ENCODE results near the gene ARHGAP25. TPM values are rescaled to one million over a fixed set of nuclear protein-coding genes. Genes with fewer than 3 reads are reported as not detected.

The ARHGAP25 gene
- total and polyA plus RNA-seq, 2 experiments from 2014 or later: 1.9 to 2.0 TPM

- TF ChIP-seq ZNF114 (CRISPR knock-in tag; IDR thresholded peaks at IDR 0.05) (no peak), EZH2phosphoT487 (IDR thresholded peaks at IDR 0.05; ENCODE audit: unreplicated experiment) (no peak), NANOG (IDR thresholded peaks at IDR 0.05; ENCODE audit: borderline replicate concordance) (no peak), JUNB (IDR thresholded peaks at IDR 0.05; ENCODE audit: unreplicated experiment) (no peak)
Measured at GRCh38 chr2:68710756-68711155, 23.9 kb upstream of the ARHGAP25 start (continued).

- Histone ChIP-seq H3F3A (replicated peaks; ENCODE audit: low read depth) (no peaks in the 10 kb centered on the region), H3K27ac (ENCODE audit: low read depth) (no peak overlapping the region), H3K36me3 (ENCODE audit: insufficient read depth) (no peaks in the 10 kb centered on the region), H3K27me3 (ENCODE audit: insufficient read depth) (no peaks in the 10 kb centered on the region), H3K79me2 (replicated peaks; ENCODE audit: insufficient read depth) (no peaks in the 10 kb centered on the region), H3K4me1 (ENCODE audit: insufficient read depth) (no peaks in the 10 kb centered on the region), H3K4me2 (no peak overlapping the region), H2AFZ (peak overlapping the region; percentile 90), H3K9me2 (ENCODE audit: insufficient read depth) (peaks cover 4% of the 10 kb centered on the region; the same call in 1 of the 2 replicates), H3K4me3 (no peak overlapping the region), H4K20me1 (replicated peaks; ENCODE audit: insufficient read depth) (no peaks in the 10 kb centered on the region)
- Mint-ChIP-seq H3K4me3 (no peak overlapping the region), H3K9me3 (no peaks in the 10 kb centered on the region), H3K27ac (no peak overlapping the region), H3K36me3 (ENCODE audit: low read depth) (no peaks in the 10 kb centered on the region), H3K27me3 (ENCODE audit: insufficient read depth, low read depth, poor library complexity) (no peaks in the 10 kb centered on the region), H3K4me1 (no peaks in the 10 kb centered on the region; the same call in 2 of the 3 replicates)
- DNase-seq (ENCODE audit: low spot score) (no peak), ATAC-seq (no peak)
- TF ChIP-seq ZNF462 (CRISPR knock-in tag; IDR thresholded peaks at IDR 0.05) (no peak), ZNF331 (CRISPR knock-in tag; IDR thresholded peaks at IDR 0.05; ENCODE audit: low read depth) (no peak), REST (IDR thresholded peaks at IDR 0.05; ENCODE audit: unreplicated experiment) (no peak), STAT1 (IDR thresholded peaks at IDR 0.05; ENCODE audit: unreplicated experiment) (no peak), EZH2 (IDR thresholded peaks at IDR 0.05; ENCODE audit: low read depth, unreplicated experiment) (no peak), JUNB (IDR thresholded peaks at IDR 0.05; ENCODE audit: unreplicated experiment) (no peak), EZH2phosphoT487 (IDR thresholded peaks at IDR 0.05; ENCODE audit: unreplicated experiment) (no peak), POLR2AphosphoS5 (IDR thresholded peaks at IDR 0.05; ENCODE audit: low read depth) (no peak), CREB1 (CRISPR knock-in tag; IDR thresholded peaks at IDR 0.05; ENCODE audit: low read depth) (no peak), CTCF (conservative IDR thresholded peaks at IDR 0.05; ENCODE audit: low read depth in 2 of 2) (no peak), ZNF114 (CRISPR knock-in tag; IDR thresholded peaks at IDR 0.05) (no peak), NANOG (IDR thresholded peaks at IDR 0.05; ENCODE audit: borderline replicate concordance) (no peak), ETS1 (IDR thresholded peaks at IDR 0.05) (no peak)
Measured at GRCh38 chr2:68714866-68715265, 19.7 kb upstream of the ARHGAP25 start.
